GM12892 (cell line): ENCODE measurements around the gene WDR1.

Experiments
- POLR2A ChIP-seq: IDR thresholded peaks from 2 replicates; pipeline ENCODE4 v1.6.1; 2011; ENCODE audit warnings: low read depth, low read length, control low read depth
- POLR2AphosphoS5 ChIP-seq: IDR thresholded peaks from 2 replicates; pipeline ENCODE4 v1.6.1; 2011; ENCODE audit warnings: low read depth, low read length, control low read depth

DNA sequence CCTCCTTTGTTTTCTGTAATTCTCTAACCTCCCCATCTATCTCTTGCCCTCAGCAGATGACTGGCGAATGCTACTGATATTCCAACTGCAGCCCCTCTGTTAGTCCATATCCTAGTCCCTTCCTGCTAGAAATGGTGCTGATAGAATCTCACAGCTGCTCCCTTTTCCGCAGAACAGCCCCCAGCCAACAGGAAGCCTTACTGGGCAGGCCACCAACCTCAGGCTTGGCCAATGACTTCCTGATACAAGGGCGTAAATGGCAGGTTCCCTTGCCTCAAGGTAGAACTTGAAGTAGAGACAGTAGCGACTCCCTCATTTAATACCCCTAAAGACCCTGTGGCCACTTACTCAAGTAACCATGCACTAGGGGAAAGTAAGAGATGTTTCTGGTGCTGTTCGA, 68.6 kb downstream of the WDR1 start:
- TF ChIP-seq POLR2A = no peak
- no peak for TF ChIP-seq POLR2AphosphoS5
